Aorta (tissue), 5 donors: Measurements from ENCODE around the gene ARHGAP22. TPM values are rescaled to one million over a fixed set of nuclear protein-coding genes. Genes with fewer than 3 reads are reported as not detected.

Source experiments
- ATAC-seq: fragments of 200-7000 bp; cut with Tn5 transposase; one replicate; pipeline ENCODE4 v1.9.1; 2022; ENCODE audit warnings: moderate library complexity; ENCODE audit not compliant: low FRiP score
- DNase-seq, 2 donors: peaks; one replicate each; pipeline ENCODE4 v3.0.0-alpha.2; 2020
- H3K27ac ChIP-seq, 2 donors: one replicate each; pipeline ENCODE4 v1.5.1; 2013; ENCODE audit warnings: low read length in 2 of 2, mild to moderate bottlenecking in 2 of 2, moderate library complexity in 2 of 2, control low read depth in 1 of 2, inconsistent platforms in 1 of 2, low read depth in 1 of 2
- H3K27me3 ChIP-seq, 2 donors: one replicate each; pipeline ENCODE4 v1.6.1; 2013; ENCODE audit warnings: control low read depth in 1 of 2, low read length in 1 of 2, mild to moderate bottlenecking in 1 of 2, moderate library complexity in 1 of 2; ENCODE audit not compliant: insufficient read depth in 2 of 2, control insufficient read depth in 1 of 2
- H3K36me3 ChIP-seq, 2 donors: one replicate each; pipeline ENCODE4 v1.6.1; 2013; ENCODE audit warnings: control low read depth in 1 of 2, low read length in 1 of 2, mild to moderate bottlenecking in 1 of 2; ENCODE audit not compliant: insufficient read depth in 2 of 2, control insufficient read depth in 1 of 2
- H3K4me1 ChIP-seq, 2 donors: one replicate each; pipeline ENCODE4 v1.6.1; 2013; ENCODE audit warnings: low read length in 2 of 2, control low read depth in 1 of 2, mild to moderate bottlenecking in 1 of 2, moderate library complexity in 1 of 2; ENCODE audit not compliant: insufficient read depth in 2 of 2, control insufficient read depth in 1 of 2
- H3K4me3 ChIP-seq, 2 donors: one replicate each; pipeline ENCODE4 v1.5.1; 2013; ENCODE audit warnings: low read length in 2 of 2, control low read depth in 1 of 2, mild to moderate bottlenecking in 1 of 2
- H3K9me3 ChIP-seq: one replicate; pipeline ENCODE4 v1.6.1; 2013; ENCODE audit warnings: mild to moderate bottlenecking, low read length; ENCODE audit not compliant: control insufficient read depth
- WGBS, 2 donors: extraction: QIAGEN DNeasy Blood & Tissue Kit; methylation state at CpG; one replicate each; pipeline ENCODE4 v1.1.7; 2013; 5-methylcytosine and 5-hydroxymethylcytosine counted together
- intact Hi-C, 2 donors: fragments of 100-400 bp; cut with DNase I; formaldehyde crosslinking; loops; one replicate each; pipeline versions ENCODE4 v1.14.2 to v1.15.0; 2022
- polyA plus RNA-seq, 2 donors: library from polyadenylated mRNA; stranded (reverse); fragments of 200-250 nt; gene quantifications; one replicate each; pipeline ENCODE4 v1.2.3, GENCODE V29; 2013
- total RNA-seq, 2 donors: library from RNA; stranded (reverse); fragmentation: NEBNext Ultra II Directional; extraction: Animal tissue kit (Norgen Biotek cat#: 25700); gene quantifications; one replicate each; pipeline ENCODE4 v1.2.1, GENCODE V29; 2021
- donor health status: healthy with polysubstance abuse.
- donor health status: Bipolar disorder and iron deficiency.
- donor health status: DM: no; HTN: no; CAD: no.
- donor health status: DM: no; HTN: no; CAD: no.
- donor health status: DM: yes; HTN: yes; CAD: no.

Gene ARHGAP22
- total and polyA plus RNA-seq, 4 donors: 6.1 to 29.1 (median 17.1) TPM

DNA sequence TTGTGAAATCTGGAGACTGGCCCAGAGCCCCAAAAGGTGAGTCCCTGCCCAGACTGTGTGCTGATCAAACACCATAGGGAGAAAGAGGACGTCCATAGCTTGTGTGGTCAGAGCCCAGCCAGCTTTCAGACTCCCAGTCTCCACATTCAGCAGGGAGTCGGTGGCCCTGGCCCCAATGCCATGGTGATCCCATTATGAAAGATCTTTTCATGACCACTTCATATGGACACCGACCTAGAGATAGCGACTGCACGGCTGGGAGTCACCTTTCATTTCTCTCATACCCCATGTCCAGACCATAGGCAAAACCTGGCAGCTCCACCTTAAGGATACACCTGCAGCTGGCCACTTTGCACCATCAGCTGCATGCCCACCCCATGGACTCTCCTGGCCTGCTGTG, 126.4 kb downstream of the ARHGAP22 start:
- Histone ChIP-seq H3K27ac (no peak overlapping the region), H3K9me3 (no peaks in the 10 kb centered on the region), H3K4me1 (no peaks in the 10 kb centered on the region), H3K36me3 (no peaks in the 10 kb centered on the region), H3K27me3 (no peaks in the 10 kb centered on the region), H3K4me3 (no peak overlapping the region)
- ATAC-seq: no peak
- 92 to 96% methylated on average over 5 of the region's 5 CpGs for WGBS, 2 donors
- intact Hi-C loops: no loop called here
- DNase-seq: no peak

- no peak for DNase-seq
- H3K4me1 ChIP-seq: no peaks in the 10 kb centered on the region
- WGBS, 2 donors: 88 to 89% methylated on average over 4 of the region's 4 CpGs
- no peak for ATAC-seq
- no peak overlapping the region for H3K4me3 ChIP-seq
- intact Hi-C loops: no loop called here
- H3K9me3 ChIP-seq: no peaks in the 10 kb centered on the region
- no peaks in the 10 kb centered on the region for H3K36me3 ChIP-seq
- H3K27me3 ChIP-seq: no peaks in the 10 kb centered on the region
- H3K27ac ChIP-seq: no peak overlapping the region
Measured at GRCh38 chr10:48477616-48478015, 127.3 kb downstream of the ARHGAP22 start.

DNA sequence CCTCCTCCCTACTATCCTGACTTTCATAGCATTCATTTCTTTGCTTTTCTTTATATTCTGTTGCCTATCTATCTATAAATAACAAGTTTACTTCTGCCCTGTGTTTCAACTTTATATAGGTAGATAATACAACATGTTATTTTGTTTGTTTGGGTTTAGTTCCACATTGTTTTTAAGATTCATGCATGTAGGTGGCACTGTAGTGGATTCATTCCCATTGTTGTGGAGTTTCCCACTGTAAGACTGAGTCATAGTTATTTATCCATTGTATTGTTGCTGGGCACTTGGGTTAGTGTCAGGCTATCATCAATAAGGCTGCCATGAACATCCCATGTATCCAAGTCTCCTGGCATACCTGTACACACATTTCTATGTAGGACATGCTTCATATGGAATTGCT, 127.7 kb downstream of the ARHGAP22 start:
- no peaks in the 10 kb centered on the region for H3K9me3 ChIP-seq
- no peak overlapping the region for H3K4me3 ChIP-seq
- H3K27ac ChIP-seq: no peak overlapping the region
- no peaks in the 10 kb centered on the region for H3K27me3 ChIP-seq
- no peak for DNase-seq
- H3K36me3 ChIP-seq: no peaks in the 10 kb centered on the region
- intact Hi-C loops: no loop called here
- no peak for ATAC-seq
- H3K4me1 ChIP-seq: no peaks in the 10 kb centered on the region

DNA sequence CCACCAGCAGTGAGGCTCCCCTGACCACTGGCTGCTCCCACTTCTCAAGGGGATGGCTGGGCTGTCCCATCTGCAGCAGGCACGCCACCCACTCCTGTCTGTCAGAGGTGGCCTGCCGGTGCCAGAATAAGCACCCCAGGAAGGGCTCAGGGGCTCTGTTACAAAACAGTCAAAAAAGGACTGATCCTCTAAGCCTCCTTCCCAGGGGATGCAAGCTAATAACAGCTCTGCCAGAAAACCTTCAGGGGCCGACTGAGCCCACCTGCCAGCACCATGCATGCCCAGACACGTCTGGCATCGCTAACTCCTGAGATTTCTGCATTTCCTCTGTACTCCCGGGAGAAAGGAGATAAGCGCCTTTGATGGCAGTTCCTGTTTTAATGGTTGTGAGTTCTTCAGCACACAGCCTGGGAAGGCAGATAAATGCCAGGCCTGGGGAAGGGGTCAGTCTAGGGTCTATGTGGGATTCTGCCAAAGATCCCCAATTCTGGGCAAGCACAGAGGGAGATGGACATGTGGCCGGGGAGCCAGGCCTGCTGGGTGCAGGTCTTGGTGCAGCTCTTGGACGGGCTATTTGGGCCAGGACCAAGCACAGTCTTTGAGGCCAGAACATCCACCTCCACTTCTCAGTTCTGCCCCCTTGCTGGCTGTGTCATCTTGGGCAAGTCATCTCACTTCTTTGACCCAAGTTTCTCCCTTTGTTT, 128.4 kb downstream of the ARHGAP22 start:
- Histone ChIP-seq H3K27me3 (no peaks in the 10 kb centered on the region), H3K27ac (no peak overlapping the region), H3K9me3 (no peaks in the 10 kb centered on the region), H3K4me3 (no peak overlapping the region), H3K4me1 (no peaks in the 10 kb centered on the region), H3K36me3 (no peaks in the 10 kb centered on the region)
- intact Hi-C loops: no loop called here
- DNase-seq (no peak), ATAC-seq (no peak)
- WGBS, 2 donors: 18 to 21% methylated on average over 9 of the region's 9 CpGs

DNA sequence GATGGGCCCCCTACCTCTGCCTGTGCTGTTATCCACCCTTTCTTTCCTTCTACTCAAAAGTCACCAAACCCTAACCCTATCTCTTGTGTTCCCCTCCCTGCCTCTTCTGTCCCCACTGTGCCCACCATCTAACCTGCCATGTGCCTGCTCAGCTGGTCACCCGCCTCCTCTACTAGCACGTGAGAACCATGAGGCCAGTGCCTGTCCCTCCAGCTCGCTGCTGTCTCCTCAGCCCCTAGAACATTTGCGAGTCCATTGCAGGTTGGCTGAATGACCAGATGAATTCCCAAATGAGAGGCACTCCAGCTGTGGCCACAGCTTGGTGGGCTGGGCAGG, 129.0 kb downstream of the ARHGAP22 start:
- DNase-seq (no peak), ATAC-seq (no peak)
- Histone ChIP-seq H3K4me1 (no peaks in the 10 kb centered on the region), H3K36me3 (no peaks in the 10 kb centered on the region), H3K27ac (no peak overlapping the region), H3K4me3 (no peak overlapping the region), H3K9me3 (no peaks in the 10 kb centered on the region), H3K27me3 (no peaks in the 10 kb centered on the region)
- WGBS, 2 donors: 83 to 84% methylated on average over 4 of the region's 4 CpGs
- intact Hi-C loops: no loop called here

GRCh38 chr10:48474765-48475365, 130.0 kb downstream of the ARHGAP22 start:
- Histone ChIP-seq H3K36me3 (no peaks in the 10 kb centered on the region), H3K4me1 (no peaks in the 10 kb centered on the region), H3K9me3 (no peaks in the 10 kb centered on the region), H3K27me3 (no peaks in the 10 kb centered on the region), H3K4me3 (no peak overlapping the region), H3K27ac (no peak overlapping the region)
- intact Hi-C loops: no loop called here
- WGBS, 2 donors: 96 to 97% methylated on average over 3 of the region's 3 CpGs
- DNase-seq: no peak
- ATAC-seq: no peak

GRCh38 chr10:48473704-48474103, 131.2 kb downstream of the ARHGAP22 start:
- Histone ChIP-seq H3K36me3 (no peaks in the 10 kb centered on the region), H3K27me3 (no peaks in the 10 kb centered on the region), H3K27ac (no peak overlapping the region), H3K4me1 (no peaks in the 10 kb centered on the region), H3K9me3 (no peaks in the 10 kb centered on the region), H3K4me3 (no peak overlapping the region)
- intact Hi-C loops: no loop called here
- DNase-seq (peak in 1 of 2 donors; percentile 57), ATAC-seq (no peak)
- 96 to 98% methylated on average over 5 of the region's 5 CpGs for WGBS, 2 donors

DNA sequence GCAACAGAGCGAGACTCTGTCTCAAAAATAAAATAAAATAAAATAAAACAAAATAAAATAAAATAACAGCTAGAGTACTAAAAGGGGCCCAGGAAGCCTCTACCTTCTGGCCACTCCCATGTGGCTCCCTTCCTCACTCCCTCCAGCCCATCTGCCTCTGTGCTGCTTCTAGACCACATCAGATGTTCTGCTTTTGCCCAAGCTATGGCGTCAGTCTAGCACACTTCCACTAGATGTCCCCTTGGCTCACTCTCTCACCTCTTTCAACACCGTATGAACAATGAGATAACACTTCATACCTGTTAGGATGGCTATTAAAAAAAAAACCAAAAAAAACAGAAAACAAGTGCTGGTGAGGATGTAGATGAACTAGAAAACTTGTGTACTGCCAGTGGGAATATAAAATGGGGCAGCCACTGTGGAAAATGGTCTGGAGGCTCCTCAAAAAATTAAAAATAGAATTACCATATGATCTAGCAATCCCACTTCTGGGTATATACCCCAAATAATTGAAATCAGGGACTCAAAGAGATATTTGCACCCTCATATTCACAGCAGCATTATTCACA, 132.3 kb downstream of the ARHGAP22 start:
- Histone ChIP-seq H3K4me1 (no peaks in the 10 kb centered on the region), H3K4me3 (no peak overlapping the region), H3K27ac (no peak overlapping the region), H3K27me3 (no peaks in the 10 kb centered on the region), H3K9me3 (no peaks in the 10 kb centered on the region), H3K36me3 (no peaks in the 10 kb centered on the region)
- DNase-seq: peak in 1 of 2 donors; percentile 2
- ATAC-seq: no peak
- WGBS, 2 donors: 62 to 65% methylated on average over 3 of the region's 3 CpGs
- intact Hi-C loops: no loop called here
